ENCODE data around the gene YY1.

DNA sequence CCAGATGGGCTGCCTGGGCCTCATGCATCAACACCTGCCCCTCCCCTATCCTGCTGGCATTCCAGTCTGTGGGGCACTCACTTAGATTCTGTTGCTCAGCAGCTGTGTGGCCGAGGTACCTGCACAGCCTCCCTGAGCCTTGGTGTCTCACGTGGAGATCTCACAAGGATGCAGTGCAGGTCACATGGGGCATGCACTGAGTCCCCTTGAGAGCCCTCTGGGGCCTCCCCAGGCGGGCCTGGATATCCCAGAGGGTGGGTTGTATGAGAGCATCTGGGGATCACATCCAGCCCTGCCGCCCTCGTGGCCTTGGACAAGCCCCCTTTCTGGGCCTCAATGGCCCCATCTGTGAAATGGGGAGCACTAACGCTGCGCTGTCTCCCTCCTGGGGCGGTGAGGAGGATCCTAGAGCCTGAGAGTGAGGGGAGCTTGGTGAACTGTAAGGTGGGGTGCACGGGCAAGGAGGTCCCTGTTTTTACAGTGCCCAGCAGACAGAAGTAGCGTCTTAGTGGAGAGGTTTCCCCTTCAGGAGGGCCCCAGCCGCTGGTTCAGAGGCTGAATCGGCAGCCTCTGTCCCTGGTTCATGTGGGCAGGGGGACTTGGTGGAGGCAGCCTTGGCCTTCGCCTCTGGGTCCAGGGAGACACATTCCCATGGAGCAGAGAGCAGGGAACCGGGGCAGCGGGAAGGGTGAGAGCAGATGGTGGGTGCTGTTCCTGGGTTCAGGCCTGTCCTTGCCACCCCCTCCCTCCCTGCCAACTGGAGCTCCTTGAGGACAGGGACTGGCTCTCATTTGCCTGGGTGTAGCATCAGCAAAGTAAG lies 83.4 kb downstream of the YY1 start:
- TF ChIP-seq, protein P1, sequence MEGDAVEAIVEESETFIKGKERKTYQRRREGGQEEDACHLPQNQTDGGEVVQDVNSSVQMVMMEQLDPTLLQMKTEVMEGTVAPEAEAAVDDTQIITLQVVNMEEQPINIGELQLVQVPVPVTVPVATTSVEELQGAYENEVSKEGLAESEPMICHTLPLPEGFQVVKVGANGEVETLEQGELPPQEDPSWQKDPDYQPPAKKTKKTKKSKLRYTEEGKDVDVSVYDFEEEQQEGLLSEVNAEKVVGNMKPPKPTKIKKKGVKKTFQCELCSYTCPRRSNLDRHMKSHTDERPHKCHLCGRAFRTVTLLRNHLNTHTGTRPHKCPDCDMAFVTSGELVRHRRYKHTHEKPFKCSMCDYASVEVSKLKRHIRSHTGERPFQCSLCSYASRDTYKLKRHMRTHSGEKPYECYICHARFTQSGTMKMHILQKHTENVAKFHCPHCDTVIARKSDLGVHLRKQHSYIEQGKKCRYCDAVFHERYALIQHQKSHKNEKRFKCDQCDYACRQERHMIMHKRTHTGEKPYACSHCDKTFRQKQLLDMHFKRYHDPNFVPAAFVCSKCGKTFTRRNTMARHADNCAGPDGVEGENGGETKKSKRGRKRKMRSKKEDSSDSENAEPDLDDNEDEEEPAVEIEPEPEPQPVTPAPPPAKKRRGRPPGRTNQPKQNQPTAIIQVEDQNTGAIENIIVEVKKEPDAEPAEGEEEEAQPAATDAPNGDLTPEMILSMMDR (IDR thresholded peaks at IDR 0.05; ENCODE audit: low read depth, low read length): no peak
- TF ChIP-seq POLR2A (IDR thresholded peaks at IDR 0.05; ENCODE audit: extremely low read depth, insufficient read length): no peak
- TF ChIP-seq, protein P2, sequence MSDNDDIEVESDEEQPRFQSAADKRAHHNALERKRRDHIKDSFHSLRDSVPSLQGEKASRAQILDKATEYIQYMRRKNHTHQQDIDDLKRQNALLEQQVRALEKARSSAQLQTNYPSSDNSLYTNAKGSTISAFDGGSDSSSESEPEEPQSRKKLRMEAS (IDR thresholded peaks at IDR 0.05; ENCODE audit: low read depth, low read length): no peak
- TF ChIP-seq MYC (IDR thresholded peaks at IDR 0.05; ENCODE audit: low read depth, low read length): no peak
